Peyer's patch (tissue), 4 donors: ENCODE measurements around the gene SCUBE1.

Source experiments
- POLR2A ChIP-seq, 2 donors: fragments of 450-650 bp; IDR thresholded peaks; one replicate each; pipeline ENCODE4 v1.5.1; 2017; ENCODE audit warnings: antibody characterized with exemption in 2 of 2, mild to moderate bottlenecking in 2 of 2, moderate library complexity in 2 of 2
- TF ChIP-seq, protein P1 (sequence below), 6 experiments: fragments of 450-650 bp in 4 of 6; fragments of 200-600 bp in 2 of 6; sonication (generic) in 1 of 6; IDR thresholded peaks; one replicate each; pipeline ENCODE4 v1.5.1; 2017 to 2019; ENCODE audit warnings: antibody characterized with exemption in 6 of 6, mild to moderate bottlenecking in 3 of 6, moderate library complexity in 1 of 6

GRCh38 chr22:43154887-43155536, 188.2 kb downstream of the SCUBE1 start:
- TF ChIP-seq, protein P1, sequence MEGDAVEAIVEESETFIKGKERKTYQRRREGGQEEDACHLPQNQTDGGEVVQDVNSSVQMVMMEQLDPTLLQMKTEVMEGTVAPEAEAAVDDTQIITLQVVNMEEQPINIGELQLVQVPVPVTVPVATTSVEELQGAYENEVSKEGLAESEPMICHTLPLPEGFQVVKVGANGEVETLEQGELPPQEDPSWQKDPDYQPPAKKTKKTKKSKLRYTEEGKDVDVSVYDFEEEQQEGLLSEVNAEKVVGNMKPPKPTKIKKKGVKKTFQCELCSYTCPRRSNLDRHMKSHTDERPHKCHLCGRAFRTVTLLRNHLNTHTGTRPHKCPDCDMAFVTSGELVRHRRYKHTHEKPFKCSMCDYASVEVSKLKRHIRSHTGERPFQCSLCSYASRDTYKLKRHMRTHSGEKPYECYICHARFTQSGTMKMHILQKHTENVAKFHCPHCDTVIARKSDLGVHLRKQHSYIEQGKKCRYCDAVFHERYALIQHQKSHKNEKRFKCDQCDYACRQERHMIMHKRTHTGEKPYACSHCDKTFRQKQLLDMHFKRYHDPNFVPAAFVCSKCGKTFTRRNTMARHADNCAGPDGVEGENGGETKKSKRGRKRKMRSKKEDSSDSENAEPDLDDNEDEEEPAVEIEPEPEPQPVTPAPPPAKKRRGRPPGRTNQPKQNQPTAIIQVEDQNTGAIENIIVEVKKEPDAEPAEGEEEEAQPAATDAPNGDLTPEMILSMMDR (IDR thresholded peaks at IDR 0.05) = no peak
- no peak for TF ChIP-seq POLR2A (IDR thresholded peaks at IDR 0.05)
